Umbilical cord (tissue), 2 donors: ENCODE results near the gene MRPS9. TPM values are rescaled to one million over a fixed set of nuclear protein-coding genes. Genes with fewer than 3 reads are reported as not detected.

Source experiments
- DNase-seq: peaks from one replicate; pipeline ENCODE4 v3.0.0-alpha.2; 2015; ENCODE audit warnings: low spot score
- total RNA-seq: library from RNA; depleted of rRNA; stranded (reverse); fragments of >200 nt; gene quantifications from one replicate; pipeline ENCODE4 v1.2.3, GENCODE V29; 2014; ENCODE audit warnings: low replicate concordance; ENCODE audit not compliant: insufficient read depth

The MRPS9 gene
- total RNA-seq, 1 donor from 2014 or later = 2.4 TPM

DNA sequence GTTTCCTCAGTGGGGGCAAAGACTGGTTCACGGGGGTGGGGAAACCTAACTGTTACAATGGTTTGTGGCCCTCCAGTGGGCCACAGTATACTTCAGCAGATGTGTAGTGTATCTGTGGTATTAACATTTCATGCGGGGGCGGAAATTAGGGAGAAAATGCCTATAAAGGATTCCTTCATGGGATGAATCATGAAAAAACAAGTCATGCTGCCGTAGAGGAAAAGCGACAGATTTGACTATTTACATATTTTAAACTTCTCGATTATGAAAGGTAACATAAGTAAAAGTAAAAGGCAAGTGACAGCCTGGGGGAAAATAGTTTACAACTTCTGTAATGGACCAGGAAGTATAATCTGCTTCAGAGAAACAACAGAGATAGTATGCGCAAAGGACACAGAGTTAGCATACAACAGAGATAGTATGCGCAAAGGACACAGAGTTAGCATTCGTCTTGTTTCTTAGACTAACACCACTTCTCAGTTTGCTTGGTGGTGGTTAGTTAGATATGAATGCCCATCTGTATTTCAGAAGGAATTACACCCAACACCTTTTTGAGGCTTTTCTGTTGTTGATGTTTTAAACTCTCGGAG, 41.1 kb downstream of the MRPS9 start:
- DNase-seq = peak; percentile 10

- no peak for DNase-seq
Measured at GRCh38 chr2:105080461-105080860, 42.6 kb downstream of the MRPS9 start.

DNA sequence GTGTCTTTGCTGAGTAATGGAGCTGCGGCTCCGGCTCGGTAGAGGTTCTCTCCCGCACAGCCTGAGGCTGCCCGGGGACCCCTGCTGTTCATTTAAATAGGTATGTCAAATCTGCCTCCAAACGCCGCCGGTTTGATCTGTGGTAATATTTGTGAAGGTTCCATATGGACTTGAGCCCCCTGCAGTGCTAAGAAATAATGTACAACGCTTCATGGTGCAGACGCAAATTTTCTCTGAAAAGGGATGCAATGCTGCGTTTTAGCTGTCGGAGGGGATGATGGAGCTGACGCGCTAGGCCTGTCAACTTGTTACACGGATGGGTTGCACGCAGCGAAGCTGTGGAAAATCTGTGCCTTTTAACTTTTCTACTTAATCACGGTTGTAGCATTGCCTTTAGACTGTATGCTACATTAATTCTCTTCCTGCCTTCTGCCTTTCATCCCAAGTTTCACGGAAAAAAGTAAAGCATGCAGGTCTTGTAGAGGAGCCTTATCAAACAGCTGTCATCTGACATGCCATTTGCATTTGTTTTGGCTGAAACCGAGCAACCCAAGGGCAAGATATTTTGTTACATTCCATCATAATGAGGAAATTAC, 43.2 kb downstream of the MRPS9 start:
- DNase-seq = peak; percentile 10

DNA sequence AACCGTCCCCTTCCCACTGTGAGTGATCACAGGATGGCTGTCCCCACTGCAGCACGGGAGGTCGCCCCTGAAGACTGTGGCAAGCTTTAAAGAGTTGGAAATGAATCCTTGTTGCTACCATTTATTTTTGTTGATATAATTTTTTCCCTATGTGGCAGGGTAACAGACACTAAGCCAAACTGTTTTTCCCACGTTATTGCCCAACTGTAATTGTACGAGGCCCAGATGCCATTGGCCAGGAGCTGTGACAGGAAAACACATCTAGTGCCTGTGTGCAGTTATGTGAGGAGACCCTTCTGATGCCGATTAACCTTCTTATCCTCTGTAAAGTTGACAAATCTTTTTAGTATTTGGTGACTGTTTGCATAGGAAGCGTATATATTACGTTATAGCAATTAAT, 44.2 kb downstream of the MRPS9 start:
- no peak for DNase-seq

- no peak for DNase-seq
Measured at GRCh38 chr2:105085525-105085924, 47.7 kb downstream of the MRPS9 start.

DNA sequence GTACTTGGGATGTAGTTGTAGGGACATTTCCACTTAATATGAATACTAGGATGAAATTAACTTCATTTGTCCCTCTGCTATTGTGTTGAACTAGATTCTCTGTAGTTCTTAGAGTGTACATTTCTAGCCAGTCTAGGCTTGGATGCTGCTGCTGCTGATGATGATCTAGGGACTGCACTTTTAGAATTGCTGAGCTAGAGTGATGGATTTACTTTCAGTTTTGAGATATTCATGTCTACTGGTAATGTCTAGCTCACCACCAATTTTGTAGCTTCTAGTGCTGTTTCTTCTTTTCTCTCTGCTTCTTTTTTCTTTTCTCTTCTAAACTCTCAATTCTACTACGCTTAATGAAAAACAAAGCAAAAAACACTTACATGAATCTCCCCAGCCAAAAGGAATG, 49.4 kb downstream of the MRPS9 start:
- DNase-seq = no peak

GRCh38 chr2:105090091-105090490, 52.2 kb downstream of the MRPS9 start:
- DNase-seq = no peak

DNA sequence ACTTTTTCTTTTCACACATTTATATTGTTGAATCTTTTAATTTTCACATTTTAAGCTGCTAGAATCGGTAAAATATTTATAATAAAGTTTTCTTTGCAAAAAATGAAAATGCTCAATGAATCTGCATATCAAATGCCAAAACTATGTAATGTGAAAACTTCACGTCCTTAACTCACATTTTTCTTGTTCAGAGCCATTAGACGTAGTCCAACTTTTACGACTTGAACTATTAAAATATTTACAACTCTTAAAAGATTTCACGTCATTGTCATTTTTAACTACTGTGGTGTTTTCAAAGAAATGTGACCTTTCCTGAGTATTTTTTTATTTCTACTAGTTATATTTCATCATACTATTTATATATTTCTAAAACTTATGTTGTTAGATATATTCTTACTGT, 54.9 kb downstream of the MRPS9 start:
- DNase-seq = no peak

GRCh38 chr2:105099153-105099552, 61.3 kb downstream of the MRPS9 start:
- no peak for DNase-seq

DNA sequence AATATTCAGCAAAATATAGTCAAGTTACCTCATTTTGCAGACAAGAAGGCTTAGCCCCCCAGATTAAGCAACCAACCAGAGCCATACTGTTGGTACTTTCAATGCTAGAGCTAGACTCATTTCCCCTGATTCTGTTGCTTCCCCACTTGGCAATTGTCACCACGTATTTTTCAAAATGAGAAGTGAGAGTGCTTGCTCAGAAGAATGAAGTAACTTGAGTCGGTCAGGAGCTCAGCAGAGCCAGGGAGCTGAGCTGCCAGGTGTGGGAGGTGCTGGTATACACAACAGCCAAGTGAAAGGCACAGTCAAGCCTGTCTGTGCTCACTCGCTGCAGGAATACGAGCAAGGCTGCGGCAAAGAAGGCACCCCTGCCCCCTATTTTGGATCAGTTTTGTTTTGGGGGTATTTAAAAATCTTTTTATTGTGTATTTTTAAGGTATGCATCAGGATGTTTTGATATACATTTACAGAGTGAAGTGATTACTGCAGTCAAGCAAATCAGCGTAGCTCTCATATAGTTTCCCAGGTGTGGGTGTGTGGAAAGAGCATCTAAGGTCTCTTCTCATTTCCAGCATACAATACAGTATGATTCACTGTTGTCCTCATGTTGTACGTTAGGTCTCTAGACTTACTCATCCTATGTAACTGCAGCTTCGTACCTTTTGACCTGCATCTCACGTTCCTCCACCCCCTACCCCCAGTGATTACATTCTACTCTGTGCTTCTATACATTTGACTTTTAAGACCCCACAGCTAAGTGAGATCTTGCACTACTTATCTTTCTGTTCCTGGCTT, 62.4 kb downstream of the MRPS9 start:
- DNase-seq = peak; percentile 11

DNA sequence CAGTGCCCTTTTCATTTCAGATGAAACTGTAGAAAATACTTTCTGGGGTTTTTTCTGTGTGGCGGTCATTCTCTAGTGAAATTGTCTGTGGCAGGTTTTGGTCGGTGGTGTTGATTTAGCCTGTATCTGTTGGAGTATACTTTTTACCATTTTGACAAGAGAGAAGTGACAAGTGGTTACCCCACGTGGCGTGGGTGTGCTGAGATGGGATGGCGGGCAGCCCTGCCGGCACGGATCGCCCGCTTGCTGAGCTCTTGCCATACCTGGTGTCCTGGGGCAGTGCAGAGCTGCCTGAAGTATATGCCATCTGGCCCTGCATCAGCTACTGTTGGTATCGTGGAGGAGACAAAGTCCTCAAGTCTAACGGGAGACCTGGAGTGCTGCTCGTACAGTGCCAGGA, 64.1 kb downstream of the MRPS9 start:
- DNase-seq = no peak

DNA sequence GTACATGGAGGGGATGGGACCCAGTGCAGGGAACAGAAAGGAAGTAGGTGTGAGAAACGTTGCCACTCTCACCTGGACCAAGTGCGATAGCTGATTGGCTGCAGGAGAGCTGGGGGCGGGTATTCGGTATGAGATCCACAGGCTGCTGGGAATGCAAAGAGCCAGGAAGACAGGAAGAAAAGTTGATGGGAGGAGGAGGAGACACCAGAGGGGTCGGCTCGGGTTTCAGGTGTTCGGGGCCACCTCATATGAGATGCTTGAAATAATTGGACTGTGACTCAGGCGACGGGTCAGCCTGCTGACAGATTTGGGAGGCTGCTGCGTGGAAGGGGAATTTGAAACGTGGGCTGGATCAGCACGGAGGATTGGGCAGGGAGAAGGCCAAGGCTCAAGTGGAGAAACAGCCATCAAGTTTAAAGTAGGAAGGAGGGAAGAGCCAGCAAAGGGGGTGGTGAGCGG, 65.1 kb downstream of the MRPS9 start:
- DNase-seq = peak; percentile 6

DNA sequence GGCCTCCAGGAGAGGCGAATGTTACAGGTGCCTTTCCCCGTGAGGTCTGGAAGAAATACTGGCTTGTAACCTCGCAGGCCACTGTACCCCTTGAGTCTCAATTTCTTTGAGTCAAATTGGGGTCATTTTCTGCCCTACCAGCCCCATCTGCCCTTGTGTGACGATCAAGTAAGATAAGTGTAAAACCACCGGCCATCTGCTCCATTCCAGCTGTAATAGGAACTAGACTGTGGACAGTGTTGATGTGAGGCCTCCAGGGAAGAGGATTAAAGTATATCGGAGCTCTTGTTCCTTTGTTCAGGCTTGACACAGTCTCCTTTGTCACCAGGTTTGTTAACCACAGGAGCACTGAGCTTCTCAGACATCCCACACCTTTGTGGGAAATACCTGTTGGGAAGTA, 65.6 kb downstream of the MRPS9 start:
- no peak for DNase-seq

- DNase-seq = no peak
Measured at GRCh38 chr2:105104208-105104731, 66.4 kb downstream of the MRPS9 start.

- no peak for DNase-seq
Measured at GRCh38 chr2:105110295-105110829, 72.5 kb downstream of the MRPS9 start.

GRCh38 chr2:105111365-105112150, 73.7 kb downstream of the MRPS9 start:
- DNase-seq = peak; percentile 48

GRCh38 chr2:105112345-105112744, 74.5 kb downstream of the MRPS9 start:
- DNase-seq = no peak

DNA sequence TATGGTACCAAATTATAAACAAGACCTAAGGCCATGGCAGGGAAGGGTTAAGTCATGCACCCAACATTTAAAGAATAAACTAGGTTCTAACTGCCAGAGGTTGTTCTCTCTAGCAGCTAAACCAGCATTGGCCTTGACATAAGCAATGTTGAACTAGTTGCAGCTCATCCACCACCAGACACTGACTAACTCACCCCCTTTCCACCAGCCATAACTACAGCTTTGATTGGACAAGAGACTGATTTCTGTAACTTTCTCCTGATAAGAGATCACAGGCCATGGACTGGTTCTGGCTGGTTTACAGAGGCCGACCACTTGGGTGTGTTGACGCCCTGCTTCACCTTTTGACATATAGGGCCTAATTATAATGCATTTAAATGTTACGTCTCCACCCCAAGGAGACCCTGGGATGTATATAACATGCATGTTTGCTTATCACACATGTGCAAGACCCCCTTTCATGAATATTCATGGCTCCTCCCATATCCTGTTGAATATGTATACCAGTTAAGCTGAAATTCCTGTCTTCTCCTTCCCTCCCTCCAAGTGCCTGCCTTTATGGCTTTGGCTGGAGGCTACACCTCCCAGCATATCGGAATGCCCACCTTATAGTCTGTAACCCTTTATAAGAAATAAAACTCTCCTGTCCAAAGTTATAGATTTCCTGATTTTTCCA, 75.9 kb downstream of the MRPS9 start:
- no peak for DNase-seq

DNA sequence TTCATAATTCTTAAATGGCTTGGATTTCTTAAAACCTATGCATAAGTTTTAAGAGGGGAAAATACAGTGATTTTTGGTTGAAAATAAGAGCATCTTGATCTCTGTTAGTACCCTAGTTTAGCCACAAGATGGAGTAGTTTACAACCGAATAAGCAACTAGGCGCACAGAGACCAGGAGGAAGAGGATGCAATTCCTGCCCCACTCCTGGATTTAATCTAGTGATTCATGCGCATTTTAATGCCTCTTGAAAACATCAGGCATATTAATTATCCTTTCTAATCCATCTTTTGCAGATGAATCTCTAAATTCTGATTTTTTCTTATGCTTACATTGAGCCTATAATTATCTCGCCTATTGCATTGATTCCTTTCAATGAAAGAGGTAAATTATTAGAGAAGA, 76.7 kb downstream of the MRPS9 start:
- DNase-seq = peak; percentile 68

DNA sequence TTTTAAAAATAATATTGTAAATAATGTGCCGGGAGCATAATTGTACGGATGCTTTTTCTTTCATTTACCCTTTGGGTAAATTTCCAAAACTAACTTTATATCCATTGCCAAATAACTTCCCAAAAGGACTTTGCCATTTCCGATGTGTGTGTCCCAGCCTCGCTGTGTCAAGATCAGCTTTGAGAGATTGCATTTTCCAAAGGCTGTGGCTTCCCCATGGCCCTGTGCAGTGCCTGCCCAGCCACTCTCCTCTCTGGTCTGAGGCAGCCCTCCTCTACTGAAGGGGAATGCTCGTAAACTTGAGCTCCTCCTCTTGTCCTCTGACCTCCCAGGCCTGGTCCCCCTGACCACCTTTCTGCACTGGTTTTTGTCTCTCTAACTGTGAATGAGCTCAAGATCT, 78.5 kb downstream of the MRPS9 start:
- no peak for DNase-seq

- peak; percentile 45 for DNase-seq
Measured at GRCh38 chr2:105117565-105117964, 79.7 kb downstream of the MRPS9 start.
